MM.1S (cell line): ENCODE data around the gene SLC10A3.

Experiments used
- DNase-seq: peaks from one replicate; pipeline ENCODE4 v3.0.0-alpha.2; 2015
- H2AFZ ChIP-seq: fragments of 300-600 bp; sonication (generic); 2 replicates; pipeline ENCODE4 v1.6.0; 2016; ENCODE audit warnings: antibody characterized with exemption, low read length
- H3F3A ChIP-seq: fragments of 300-600 bp; sonication (generic); 2 replicates; pipeline ENCODE4 v1.6.1; 2016; ENCODE audit warnings: mild to moderate bottlenecking, antibody characterized with exemption, low read length, moderate library complexity, mixed read lengths; ENCODE audit not compliant: insufficient read depth
- H3K27ac ChIP-seq: fragments of 300-600 bp; sonication (generic); 2 replicates; pipeline ENCODE4 v1.5.1; 2016; ENCODE audit warnings: mild to moderate bottlenecking, low read length
- H3K27me3 ChIP-seq: fragments of 300-600 bp; sonication (generic); replicated peaks from 2 replicates; pipeline ENCODE4 v1.6.0; 2016; ENCODE audit warnings: low read length; ENCODE audit not compliant: insufficient read depth
- H3K36me3 ChIP-seq: fragments of 300-600 bp; sonication (generic); replicated peaks from 2 replicates; pipeline ENCODE4 v1.6.1; 2016; ENCODE audit warnings: mild to moderate bottlenecking, low read length, mixed read lengths; ENCODE audit not compliant: insufficient read depth
- H3K4me1 ChIP-seq: fragments of 300-600 bp; sonication (generic); 2 replicates; pipeline ENCODE4 v1.6.1; 2016; ENCODE audit warnings: low read length, mixed read lengths
- H3K4me2 ChIP-seq: fragments of 300-600 bp; sonication (generic); 2 replicates; pipeline ENCODE4 v1.6.0; 2016; ENCODE audit warnings: low read depth, low read length
- H3K4me3 ChIP-seq: fragments of 300-600 bp; sonication (generic); 2 replicates; pipeline ENCODE4 v1.5.1; 2016; ENCODE audit warnings: low read length, mixed read lengths
- H3K79me2 ChIP-seq: fragments of 300-600 bp; sonication (generic); 2 replicates; pipeline ENCODE4 v1.6.1; 2016; ENCODE audit warnings: mixed run types, low read length, mixed read lengths
- H3K9ac ChIP-seq: fragments of 300-600 bp; sonication (generic); 2 replicates; pipeline ENCODE4 v1.6.1; 2016; ENCODE audit warnings: low read length, mixed read lengths
- H3K9me2 ChIP-seq: fragments of 300-600 bp; sonication (generic); replicated peaks from 2 replicates; pipeline ENCODE4 v1.6.1; 2016; ENCODE audit warnings: mild to moderate bottlenecking, low read length, mixed read lengths; ENCODE audit not compliant: insufficient read depth
- H3K9me3 ChIP-seq: fragments of 300-600 bp; sonication (generic); replicated peaks from 2 replicates; pipeline ENCODE4 v1.6.1; 2016; ENCODE audit warnings: mild to moderate bottlenecking, low read length, mixed read lengths; ENCODE audit not compliant: insufficient read depth
- H4K20me1 ChIP-seq: fragments of 300-600 bp; sonication (generic); 2 replicates; pipeline ENCODE4 v1.6.1; 2016; ENCODE audit warnings: mild to moderate bottlenecking, low read length, moderate library complexity, mixed read lengths; ENCODE audit not compliant: insufficient read depth
- CTCF ChIP-seq: fragments of 300-600 bp; sonication (generic); IDR thresholded peaks from 2 replicates; pipeline ENCODE4 v1.5.1; 2016; ENCODE audit warnings: antibody characterized with exemption, low read length, mixed read lengths
- EZH2 ChIP-seq: fragments of 300-600 bp; sonication (generic); optimal IDR thresholded peaks from 2 replicates; pipeline ENCODE3; 2017; ENCODE audit warnings: low read depth, mild to moderate bottlenecking, antibody characterized with exemption, low read length, mixed read lengths
- EZH2phosphoT487 ChIP-seq: fragments of 300-600 bp; sonication (generic); IDR thresholded peaks from 2 replicates; pipeline ENCODE4 v1.6.1; 2018; ENCODE audit warnings: antibody characterized with exemption, low read length

Gene SLC10A3

DNA sequence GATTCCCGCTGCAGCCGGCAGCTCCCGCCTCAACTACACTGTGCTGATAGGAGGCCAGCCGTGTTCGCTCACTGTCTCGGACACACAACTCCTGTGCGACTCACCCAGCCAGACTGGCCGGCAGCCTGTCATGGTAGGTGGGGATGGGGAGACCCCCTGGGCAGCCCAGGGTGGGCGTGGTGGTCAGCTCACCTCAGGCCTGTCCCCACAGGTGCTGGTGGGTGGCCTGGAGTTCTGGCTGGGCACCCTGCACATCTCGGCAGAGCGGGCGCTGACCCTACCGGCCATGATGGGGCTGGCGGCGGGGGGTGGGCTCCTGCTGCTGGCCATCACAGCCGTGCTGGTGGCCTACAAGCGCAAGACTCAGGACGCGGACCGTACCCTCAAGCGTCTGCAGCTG is 22.9 kb downstream of the SLC10A3 start:
- Histone ChIP-seq H3K27ac (no peak overlapping the region), H3K4me1 (no peaks in the 10 kb centered on the region), H2AFZ (no peak overlapping the region), H3K4me2 (no peak overlapping the region), H3K27me3 (no peaks in the 10 kb centered on the region), H3K4me3 (no peak overlapping the region), H3F3A (no peaks in the 10 kb centered on the region), H3K9me3 (no peaks in the 10 kb centered on the region), H3K9ac (no peak overlapping the region), H3K36me3 (no peaks in the 10 kb centered on the region), H4K20me1 (no peaks in the 10 kb centered on the region), H3K9me2 (no peaks in the 10 kb centered on the region), H3K79me2 (no peaks in the 10 kb centered on the region)
- TF ChIP-seq EZH2phosphoT487 (no peak), EZH2 (no peak), CTCF (no peak)
- DNase-seq, result no peak

DNA sequence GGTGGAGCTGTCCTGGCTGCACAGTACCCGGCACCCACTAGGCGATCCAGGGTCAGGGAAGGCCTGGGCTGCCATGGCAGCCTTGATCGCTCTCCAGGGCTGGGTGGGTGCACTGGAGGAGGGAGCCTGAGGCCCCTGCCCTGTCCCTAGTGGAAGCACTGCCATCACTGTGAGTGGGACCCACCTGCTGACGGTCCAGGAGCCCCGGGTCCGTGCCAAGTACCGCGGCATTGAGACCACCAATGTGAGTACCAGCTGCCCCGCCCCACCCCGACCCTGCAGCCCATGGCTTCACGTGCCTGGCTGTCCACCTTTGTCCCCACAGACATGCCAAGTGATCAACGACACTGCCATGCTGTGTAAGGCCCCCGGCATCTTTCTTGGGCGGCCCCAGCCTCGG is 23.5 kb downstream of the SLC10A3 start:
- no peak for TF ChIP-seq CTCF
- no peak for TF ChIP-seq EZH2
- TF ChIP-seq EZH2phosphoT487, result no peak
- Histone ChIP-seq H3K79me2 (no peaks in the 10 kb centered on the region), H4K20me1 (no peaks in the 10 kb centered on the region), H3K4me2 (no peak overlapping the region), H3F3A (no peaks in the 10 kb centered on the region), H3K4me3 (no peak overlapping the region), H3K9ac (no peak overlapping the region), H3K36me3 (no peaks in the 10 kb centered on the region), H3K4me1 (no peaks in the 10 kb centered on the region), H3K27me3 (no peaks in the 10 kb centered on the region), H3K27ac (no peak overlapping the region), H3K9me3 (no peaks in the 10 kb centered on the region), H3K9me2 (no peaks in the 10 kb centered on the region), H2AFZ (no peak overlapping the region)
- no peak for DNase-seq

DNA sequence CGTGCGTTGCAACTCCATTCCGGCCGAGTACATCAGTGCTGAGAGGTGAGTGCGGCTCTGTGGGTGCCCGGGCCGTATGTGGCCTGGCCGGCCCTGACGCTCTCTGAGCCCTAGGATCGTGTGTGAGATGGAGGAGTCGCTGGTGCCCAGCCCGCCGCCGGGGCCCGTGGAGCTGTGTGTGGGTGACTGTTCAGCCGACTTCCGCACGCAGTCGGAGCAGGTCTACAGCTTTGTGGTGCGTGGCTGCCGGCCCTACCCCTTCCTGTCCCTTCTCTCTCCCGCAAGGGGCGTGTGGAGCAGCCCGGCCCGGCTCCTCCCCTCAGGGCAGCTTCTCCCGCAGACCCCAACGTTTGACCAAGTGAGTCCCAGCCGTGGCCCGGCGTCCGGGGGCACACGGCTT is 24.4 kb downstream of the SLC10A3 start:
- H2AFZ ChIP-seq, result no peak overlapping the region
- no peaks in the 10 kb centered on the region for H3K9me3 ChIP-seq
- no peaks in the 10 kb centered on the region for H3F3A ChIP-seq
- no peaks in the 10 kb centered on the region for H3K27me3 ChIP-seq
- no peaks in the 10 kb centered on the region for H3K4me1 ChIP-seq
- no peak overlapping the region for H3K4me2 ChIP-seq
- H4K20me1 ChIP-seq, result no peaks in the 10 kb centered on the region
- no peaks in the 10 kb centered on the region for H3K36me3 ChIP-seq
- no peaks in the 10 kb centered on the region for H3K79me2 ChIP-seq
- no peak overlapping the region for H3K27ac ChIP-seq
- no peak for DNase-seq
- H3K4me3 ChIP-seq, result no peak overlapping the region
- H3K9me2 ChIP-seq, result no peaks in the 10 kb centered on the region
- TF ChIP-seq EZH2phosphoT487 (no peak), CTCF (no peak), EZH2 (no peak)
- H3K9ac ChIP-seq, result no peak overlapping the region

- Histone ChIP-seq H2AFZ (no peak overlapping the region), H3K27me3 (no peaks in the 10 kb centered on the region), H4K20me1 (no peaks in the 10 kb centered on the region), H3K9ac (no peak overlapping the region), H3K36me3 (no peaks in the 10 kb centered on the region), H3K4me1 (no peaks in the 10 kb centered on the region), H3K9me2 (no peaks in the 10 kb centered on the region), H3K9me3 (no peaks in the 10 kb centered on the region), H3K79me2 (no peaks in the 10 kb centered on the region), H3K27ac (no peak overlapping the region), H3K4me3 (no peak overlapping the region), H3K4me2 (no peak overlapping the region), H3F3A (no peaks in the 10 kb centered on the region)
- DNase-seq, result no peak
- TF ChIP-seq CTCF (no peak), EZH2 (no peak), EZH2phosphoT487 (no peak)
Observed at GRCh38 chrX:154465601-154466000, 24.8 kb downstream of the SLC10A3 start.
